Measurements from ENCODE around the gene ERC2.

GRCh38 chr3:56468184-56469106 lies at the start of gene ERC2:
- TF ChIP-seq CTCF (IDR thresholded peaks at IDR 0.05; ENCODE audit: extremely low read depth in 1 of 2, insufficient read depth in 1 of 2, low read depth in 1 of 2, low read length in 2 of 2): peak; percentile 38 to 75
- TF ChIP-seq MAX (IDR thresholded peaks at IDR 0.05; ENCODE audit: insufficient read depth, insufficient read length): no peak
- peak; percentile 12 for TF ChIP-seq FOS (IDR thresholded peaks at IDR 0.05; ENCODE audit: borderline replicate concordance, insufficient read depth, low read length)
- TF ChIP-seq JUN (IDR thresholded peaks at IDR 0.05; ENCODE audit: borderline replicate concordance, insufficient read depth, insufficient read length, low read depth): no peak
- peak; percentile 3 for TF ChIP-seq POLR2AphosphoS5 (IDR thresholded peaks at IDR 0.05; ENCODE audit: insufficient read depth, low read depth, low read length)
- TF ChIP-seq POLR2A (IDR thresholded peaks at IDR 0.05; ENCODE audit: low read depth, low read length): no peak
- no peak for TF ChIP-seq MYC (IDR thresholded peaks at IDR 0.05; ENCODE audit: low read depth, low read length)
